Fibroblast of lung (primary cell): ENCODE data around the gene RUFY3. TPM values are rescaled to one million over a fixed set of nuclear protein-coding genes. Genes with fewer than 3 reads are reported as not detected.

Source experiments
- DNase-seq, 2 donors: peaks; one replicate each; pipeline versions ENCODE4 v3.0.0 to v3.0.0-alpha.2; 2010; ENCODE audit warnings: low read depth in 2 of 2
- H2AFZ ChIP-seq: 2 replicates; pipeline ENCODE4 v1.5.1; 2012; ENCODE audit warnings: low read length, control low read depth, inconsistent platforms
- H3K27ac ChIP-seq: 2 replicates; pipeline ENCODE4 v1.5.1; 2011; ENCODE audit warnings: low read length, control low read depth; ENCODE audit not compliant: insufficient read depth
- H3K27me3 ChIP-seq: 2 replicates; pipeline ENCODE4 v1.5.1; 2011; ENCODE audit warnings: mild to moderate bottlenecking, low read length; ENCODE audit not compliant: control insufficient read depth, insufficient read depth
- H3K36me3 ChIP-seq: 2 replicates; pipeline ENCODE4 v1.5.1; 2011; ENCODE audit warnings: low read length; ENCODE audit not compliant: control insufficient read depth, insufficient read depth
- H3K4me1 ChIP-seq: 2 replicates; pipeline ENCODE4 v1.5.1; 2011; ENCODE audit warnings: low read length; ENCODE audit not compliant: control insufficient read depth, insufficient read depth; ENCODE audit errors: extremely low read depth
- H3K4me2 ChIP-seq: 2 replicates; pipeline ENCODE4 v1.5.1; 2011; ENCODE audit warnings: low read length, control low read depth; ENCODE audit not compliant: insufficient read depth; ENCODE audit errors: extremely low read depth
- H3K4me3 ChIP-seq, 4 experiments: fragments of 200-600 bp in 1 of 4; sonication (generic) in 1 of 4; replicated peaks in 1 of 4; 2 replicates each; pipeline ENCODE4 v1.5.1; 2011 to 2016; ENCODE audit warnings: low read length in 4 of 4, low read depth in 3 of 4, mild to moderate bottlenecking in 3 of 4, control low read depth in 2 of 4, inconsistent platforms in 1 of 4, mixed read lengths in 1 of 4; ENCODE audit not compliant: insufficient read depth in 1 of 4; ENCODE audit errors: control extremely low read depth in 1 of 4
- H3K79me2 ChIP-seq: 2 replicates; pipeline ENCODE4 v1.5.1; 2012; ENCODE audit warnings: mild to moderate bottlenecking, low read length, inconsistent platforms; ENCODE audit not compliant: control insufficient read depth, insufficient read depth
- H3K9ac ChIP-seq: 2 replicates; pipeline ENCODE4 v1.5.1; 2011; ENCODE audit warnings: mild to moderate bottlenecking, low read length, control low read depth; ENCODE audit not compliant: insufficient read depth
- H3K9me3 ChIP-seq: 2 replicates; pipeline ENCODE4 v1.5.1; 2012; ENCODE audit warnings: low read depth, low read length; ENCODE audit not compliant: control insufficient read depth, insufficient read depth
- H4K20me1 ChIP-seq: 2 replicates; pipeline ENCODE4 v1.5.1; 2011; ENCODE audit warnings: low read length; ENCODE audit not compliant: control insufficient read depth, insufficient read depth; ENCODE audit errors: extremely low read depth
- EZH2 ChIP-seq: IDR thresholded peaks from 2 replicates; pipeline ENCODE4 v1.5.1; 2012; ENCODE audit warnings: low read length, control low read depth, mild to moderate bottlenecking; ENCODE audit errors: missing control alignments
- polyA plus RNA-seq, 2 donors: library from polyadenylated mRNA; depleted of rRNA in 1 of 2; stranded (reverse) in 1 of 2; unstranded in 1 of 2; fragments of >200 nt; gene quantifications; 2 replicates each; pipeline ENCODE4 v1.2.1, GENCODE V29; 2011 to 2012; ENCODE audit warnings: missing spikeins in 1 of 2
- total RNA-seq: library from RNA; depleted of rRNA; stranded (reverse); fragments of >200 nt; gene quantifications from 2 replicates; pipeline ENCODE4 v1.2.1, GENCODE V29; 2014
- TF ChIP-seq, protein P1 (sequence below), 2 donors: IDR thresholded peaks in 1 of 2; conservative IDR thresholded peaks in 1 of 2; 1 replicate in 1 of 2; 2 replicates in 1 of 2; pipeline ENCODE4 v1.5.1; 2011 to 2012; ENCODE audit warnings: low read length in 2 of 2, control low read depth in 1 of 2, inconsistent platforms in 1 of 2, low read depth in 1 of 2, mild to moderate bottlenecking in 1 of 2

RUFY3 gene
- total and polyA plus RNA-seq, 2 donors (not counting 1 experiment from before 2014, with no cell fraction given): 36.3 to 97.8 TPM

DNA sequence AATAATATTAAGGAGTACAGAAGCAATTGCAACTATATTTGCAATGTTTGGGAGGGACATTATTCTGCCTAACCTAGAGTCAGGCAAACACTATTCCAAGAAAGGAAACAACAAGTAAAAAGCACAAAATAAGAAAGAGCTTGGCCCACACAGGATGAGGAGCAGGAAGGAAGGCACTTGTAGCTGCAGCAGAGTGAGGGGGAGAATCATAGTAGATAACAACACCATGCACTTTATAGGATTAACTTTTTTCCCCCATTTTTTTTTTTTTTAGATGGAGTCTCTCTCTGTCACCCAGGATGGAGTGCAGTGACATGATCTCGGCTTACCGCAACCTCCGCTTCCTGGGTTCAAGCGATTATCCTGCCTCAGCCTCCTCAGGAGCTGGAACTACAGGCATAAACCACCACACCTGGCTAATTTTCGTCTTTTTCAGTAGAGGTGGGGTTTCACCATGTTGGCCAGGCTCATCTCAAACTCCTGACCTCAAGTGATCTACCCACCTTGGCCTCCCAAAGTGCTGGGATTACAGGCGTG, 45.1 kb upstream of the RUFY3 start:
- TF ChIP-seq, protein P1, sequence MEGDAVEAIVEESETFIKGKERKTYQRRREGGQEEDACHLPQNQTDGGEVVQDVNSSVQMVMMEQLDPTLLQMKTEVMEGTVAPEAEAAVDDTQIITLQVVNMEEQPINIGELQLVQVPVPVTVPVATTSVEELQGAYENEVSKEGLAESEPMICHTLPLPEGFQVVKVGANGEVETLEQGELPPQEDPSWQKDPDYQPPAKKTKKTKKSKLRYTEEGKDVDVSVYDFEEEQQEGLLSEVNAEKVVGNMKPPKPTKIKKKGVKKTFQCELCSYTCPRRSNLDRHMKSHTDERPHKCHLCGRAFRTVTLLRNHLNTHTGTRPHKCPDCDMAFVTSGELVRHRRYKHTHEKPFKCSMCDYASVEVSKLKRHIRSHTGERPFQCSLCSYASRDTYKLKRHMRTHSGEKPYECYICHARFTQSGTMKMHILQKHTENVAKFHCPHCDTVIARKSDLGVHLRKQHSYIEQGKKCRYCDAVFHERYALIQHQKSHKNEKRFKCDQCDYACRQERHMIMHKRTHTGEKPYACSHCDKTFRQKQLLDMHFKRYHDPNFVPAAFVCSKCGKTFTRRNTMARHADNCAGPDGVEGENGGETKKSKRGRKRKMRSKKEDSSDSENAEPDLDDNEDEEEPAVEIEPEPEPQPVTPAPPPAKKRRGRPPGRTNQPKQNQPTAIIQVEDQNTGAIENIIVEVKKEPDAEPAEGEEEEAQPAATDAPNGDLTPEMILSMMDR (conservative IDR thresholded peaks at IDR 0.05 in 1 of 2, IDR thresholded peaks at IDR 0.05 in 1 of 2; ENCODE audit: low read depth in 1 of 2, low read length in 2 of 2): no peak
- no peak for TF ChIP-seq EZH2
- Histone ChIP-seq H3K36me3 (no peaks in the 10 kb centered on the region), H3K27ac (no peak overlapping the region), H3K79me2 (no peaks in the 10 kb centered on the region), H3K27me3 (no peaks in the 10 kb centered on the region), H3K4me1 (peaks cover 2% of the 10 kb centered on the region), H3K4me3 (no peak overlapping the region), H3K4me2 (no peak overlapping the region), H3K9ac (no peak overlapping the region), H2AFZ (no peak overlapping the region), H3K9me3 (no peaks in the 10 kb centered on the region), H4K20me1 (no peaks in the 10 kb centered on the region)
- DNase-seq: no peak

DNA sequence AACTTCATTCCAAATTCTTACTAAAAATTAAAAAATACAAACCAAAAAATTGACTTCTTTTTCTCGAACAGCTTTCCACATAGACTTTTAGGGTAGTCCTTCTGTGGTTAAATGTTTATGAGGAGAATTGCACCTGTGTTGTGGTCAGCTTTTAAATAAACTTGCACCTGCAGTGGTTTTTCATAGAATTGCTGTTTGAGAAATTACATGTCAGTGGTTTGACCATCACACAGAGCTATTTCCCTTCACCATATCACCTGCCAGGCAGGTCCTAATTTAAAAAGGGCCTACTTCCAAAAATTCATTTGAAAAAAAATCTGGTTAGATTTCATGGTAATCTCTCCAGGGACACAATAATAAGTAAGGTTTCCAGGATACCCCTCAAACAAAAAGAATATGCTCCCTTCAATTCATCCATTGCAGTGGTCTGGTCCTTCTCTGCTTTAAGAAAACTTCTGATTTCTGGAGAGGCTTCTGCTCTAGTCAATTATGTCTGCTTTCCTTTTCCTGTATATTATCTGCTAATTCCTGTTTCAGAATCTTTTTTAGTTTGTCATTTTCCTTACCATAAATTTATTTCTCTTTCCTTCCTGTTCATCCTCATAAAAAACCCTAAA, 43.3 kb upstream of the RUFY3 start:
- H3K79me2 ChIP-seq: no peaks in the 10 kb centered on the region
- H3K4me2 ChIP-seq: no peak overlapping the region
- H3K9me3 ChIP-seq: no peaks in the 10 kb centered on the region
- no peaks in the 10 kb centered on the region for H3K36me3 ChIP-seq
- no peak overlapping the region for H3K27ac ChIP-seq
- H3K4me1 ChIP-seq: peaks cover 2% of the 10 kb centered on the region
- TF ChIP-seq, protein P1 (conservative IDR thresholded peaks at IDR 0.05 in 1 of 2, IDR thresholded peaks at IDR 0.05 in 1 of 2; ENCODE audit: low read depth in 1 of 2, low read length in 2 of 2): no peak
- no peak for TF ChIP-seq EZH2
- no peak overlapping the region for H3K9ac ChIP-seq
- H3K27me3 ChIP-seq: no peaks in the 10 kb centered on the region
- H4K20me1 ChIP-seq: no peaks in the 10 kb centered on the region
- no peak overlapping the region for H2AFZ ChIP-seq
- DNase-seq: no peak
- H3K4me3 ChIP-seq: no peak overlapping the region

DNA sequence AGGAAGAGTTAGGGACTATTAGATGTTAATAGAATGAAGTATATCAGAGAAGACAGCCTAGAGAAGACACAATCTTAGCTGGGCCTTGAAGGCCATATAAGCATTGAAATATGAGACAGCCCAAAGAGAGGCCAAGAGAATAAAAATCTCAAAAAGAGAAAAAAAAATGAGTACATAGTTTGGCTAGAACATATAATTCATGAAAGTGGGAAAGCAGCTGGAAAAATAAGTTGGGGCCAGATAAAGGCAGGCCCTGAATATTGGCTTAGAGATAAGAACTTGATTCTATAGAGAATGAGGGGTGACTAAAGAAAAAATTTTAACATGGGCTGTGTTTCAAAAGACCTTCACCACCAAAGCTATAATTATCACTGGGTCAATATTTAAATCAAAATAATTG, 40.8 kb upstream of the RUFY3 start:
- Histone ChIP-seq H3K27me3 (no peaks in the 10 kb centered on the region), H3K9me3 (no peaks in the 10 kb centered on the region), H3K36me3 (no peaks in the 10 kb centered on the region), H3K4me1 (peaks cover 2% of the 10 kb centered on the region), H4K20me1 (no peaks in the 10 kb centered on the region), H2AFZ (no peak overlapping the region), H3K27ac (no peak overlapping the region), H3K79me2 (no peaks in the 10 kb centered on the region), H3K9ac (no peak overlapping the region), H3K4me2 (no peak overlapping the region), H3K4me3 (no peak overlapping the region)
- TF ChIP-seq, protein P1 (conservative IDR thresholded peaks at IDR 0.05 in 1 of 2, IDR thresholded peaks at IDR 0.05 in 1 of 2; ENCODE audit: low read depth in 1 of 2, low read length in 2 of 2): no peak
- no peak for TF ChIP-seq EZH2
- DNase-seq: no peak
